ENCODE results near the gene ADAP1. TPM values are rescaled to one million over a fixed set of nuclear protein-coding genes. Genes with fewer than 3 reads are reported as not detected.

Gene ADAP1
- total RNA-seq, 2 experiments from 2014 or later: 2.4 to 7.0 TPM

DNA sequence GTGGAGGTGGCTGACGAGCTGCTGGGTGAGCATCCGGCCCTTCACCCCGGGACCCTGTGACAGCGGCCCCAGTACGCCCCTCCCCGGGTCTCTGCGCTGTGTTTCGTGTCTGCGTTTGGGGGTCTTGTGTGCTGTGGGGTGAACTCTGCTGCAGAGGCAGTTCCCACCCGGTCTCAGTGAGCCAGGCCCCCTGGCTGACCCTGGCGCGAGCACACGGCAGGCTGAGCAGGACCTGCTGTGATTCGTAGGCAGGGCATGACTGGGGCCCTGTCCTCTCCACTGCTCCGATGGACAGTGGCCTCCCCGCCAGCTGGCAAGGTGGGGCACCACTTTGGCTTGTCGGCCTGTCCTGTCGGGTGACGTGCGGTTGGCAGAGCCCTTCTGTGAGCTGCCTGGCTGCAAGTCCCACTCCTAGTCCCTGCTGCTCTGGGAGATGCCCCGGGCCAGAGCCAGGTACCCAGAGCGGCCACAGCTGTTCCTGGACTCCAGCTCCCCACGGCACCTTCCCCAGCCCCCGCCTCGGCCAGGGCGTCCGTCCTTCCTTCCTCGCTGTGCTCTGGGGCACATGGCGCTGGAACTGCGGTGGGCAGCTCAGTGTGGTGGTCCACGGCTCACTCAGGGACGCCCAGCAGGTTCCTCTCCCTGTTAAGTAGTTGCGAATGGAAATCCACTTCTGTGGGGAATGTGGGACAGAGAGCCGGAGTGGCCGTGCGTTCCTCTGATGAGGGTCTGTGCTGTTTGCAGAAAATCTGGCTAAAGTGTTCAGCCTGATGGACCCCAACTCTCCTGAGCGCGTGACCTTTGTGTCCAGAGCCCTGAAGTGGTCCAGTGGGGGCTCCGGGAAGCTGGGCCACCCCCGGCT is 67.6 kb downstream of the ADAP1 start:
- Histone ChIP-seq H3K9me3 (ENCODE audit: low read length) (no peaks in the 10 kb centered on the region), H3K4me1 (ENCODE audit: insufficient read depth, low read length, poor library complexity, severe bottlenecking) (no peaks in the 10 kb centered on the region), H4K20me1 (ENCODE audit: insufficient read depth, low read length) (no peaks in the 10 kb centered on the region), H2AFZ (ENCODE audit: low read length) (no peak overlapping the region), H3K79me2 (ENCODE audit: insufficient read depth, low read depth, low read length) (peaks cover 37% of the 10 kb centered on the region), H3K4me2 (ENCODE audit: low read length) (no peak overlapping the region), H3K4me3 (ENCODE audit: low read depth, low read length, poor library complexity, severe bottlenecking) (no peak overlapping the region), H3K9me2 (ENCODE audit: insufficient read depth, low read length) (no peaks in the 10 kb centered on the region), H3K27ac (ENCODE audit: low read depth, low read length, poor library complexity, severe bottlenecking) (no peak overlapping the region), H3K36me3 (ENCODE audit: insufficient read depth, low read length) (peaks cover 65% of the 10 kb centered on the region)
- TF ChIP-seq EZH2phosphoT487 (IDR thresholded peaks at IDR 0.05; ENCODE audit: borderline replicate concordance, low read depth, low read length): no peak
- TF ChIP-seq, protein P1, sequence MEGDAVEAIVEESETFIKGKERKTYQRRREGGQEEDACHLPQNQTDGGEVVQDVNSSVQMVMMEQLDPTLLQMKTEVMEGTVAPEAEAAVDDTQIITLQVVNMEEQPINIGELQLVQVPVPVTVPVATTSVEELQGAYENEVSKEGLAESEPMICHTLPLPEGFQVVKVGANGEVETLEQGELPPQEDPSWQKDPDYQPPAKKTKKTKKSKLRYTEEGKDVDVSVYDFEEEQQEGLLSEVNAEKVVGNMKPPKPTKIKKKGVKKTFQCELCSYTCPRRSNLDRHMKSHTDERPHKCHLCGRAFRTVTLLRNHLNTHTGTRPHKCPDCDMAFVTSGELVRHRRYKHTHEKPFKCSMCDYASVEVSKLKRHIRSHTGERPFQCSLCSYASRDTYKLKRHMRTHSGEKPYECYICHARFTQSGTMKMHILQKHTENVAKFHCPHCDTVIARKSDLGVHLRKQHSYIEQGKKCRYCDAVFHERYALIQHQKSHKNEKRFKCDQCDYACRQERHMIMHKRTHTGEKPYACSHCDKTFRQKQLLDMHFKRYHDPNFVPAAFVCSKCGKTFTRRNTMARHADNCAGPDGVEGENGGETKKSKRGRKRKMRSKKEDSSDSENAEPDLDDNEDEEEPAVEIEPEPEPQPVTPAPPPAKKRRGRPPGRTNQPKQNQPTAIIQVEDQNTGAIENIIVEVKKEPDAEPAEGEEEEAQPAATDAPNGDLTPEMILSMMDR (conservative IDR thresholded peaks at IDR 0.05; ENCODE audit: low read length): no peak
- ChIA-PET POLR2A (no interaction called here), CTCF (ENCODE audit: unreplicated experiment) (no interaction called here)
- BruUV-seq (replicated peaks): no TSS peak
- no peak for DNase-seq (ENCODE audit: low spot score)
- intact Hi-C loops (cut with micrococcal nuclease; ENCODE audit: unreplicated experiment): no loop called here

DNA sequence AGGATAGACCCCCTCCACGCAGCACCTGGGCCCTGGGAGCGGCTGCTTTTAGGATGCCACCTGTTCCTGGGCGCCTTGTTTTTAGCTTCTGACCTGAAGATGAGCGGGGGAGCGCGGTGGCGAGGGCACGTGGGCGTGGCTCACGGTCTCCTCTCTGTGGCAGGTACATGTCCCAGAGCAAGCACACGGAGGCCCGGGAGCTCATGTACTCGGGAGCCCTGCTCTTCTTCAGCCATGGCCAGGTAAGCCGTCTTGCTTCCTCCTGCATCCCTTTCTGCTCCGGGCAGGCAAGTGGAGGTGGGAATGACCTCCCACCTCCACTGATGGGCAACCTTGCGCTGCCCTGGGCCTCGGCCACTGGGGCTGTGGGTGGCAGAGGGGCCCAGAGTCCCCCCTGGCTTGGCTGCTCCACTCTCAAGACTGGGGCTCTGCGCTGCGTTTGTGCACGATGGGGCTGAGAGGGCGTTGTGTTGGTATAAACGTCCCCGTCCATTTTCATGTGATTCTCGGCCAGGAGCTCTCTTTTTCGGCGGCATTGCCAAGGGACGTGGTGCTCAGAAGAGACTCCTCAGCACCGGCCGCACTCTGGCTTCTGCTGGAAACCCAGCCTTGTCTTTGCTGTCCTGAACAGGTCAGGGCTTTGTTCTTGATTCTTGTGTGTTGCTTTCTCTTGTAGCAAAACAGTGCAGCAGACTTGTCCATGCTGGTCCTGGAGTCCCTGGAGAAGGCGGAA is 68.4 kb downstream of the ADAP1 start:
- CTCF ChIA-PET (ENCODE audit: unreplicated experiment): no interaction called here
- H3K36me3 ChIP-seq (ENCODE audit: insufficient read depth, low read length): peaks cover 61% of the 10 kb centered on the region
- H4K20me1 ChIP-seq (ENCODE audit: insufficient read depth, low read length): no peaks in the 10 kb centered on the region
- no peaks in the 10 kb centered on the region for H3K9me2 ChIP-seq (ENCODE audit: insufficient read depth, low read length)
- TF ChIP-seq, protein P1 (conservative IDR thresholded peaks at IDR 0.05; ENCODE audit: low read length): no peak
- no peak for TF ChIP-seq EZH2phosphoT487 (IDR thresholded peaks at IDR 0.05; ENCODE audit: borderline replicate concordance, low read depth, low read length)
- intact Hi-C loops (cut with micrococcal nuclease; ENCODE audit: unreplicated experiment): no loop called here
- BruUV-seq (replicated peaks): no TSS peak
- H3K9me3 ChIP-seq (ENCODE audit: low read length): no peaks in the 10 kb centered on the region
- POLR2A ChIA-PET: no interaction called here
- H3K4me1 ChIP-seq (ENCODE audit: insufficient read depth, low read length, poor library complexity, severe bottlenecking): no peaks in the 10 kb centered on the region
- no peak overlapping the region for H3K27ac ChIP-seq (ENCODE audit: low read depth, low read length, poor library complexity, severe bottlenecking)
- H2AFZ ChIP-seq (ENCODE audit: low read length): no peak overlapping the region
- H3K4me2 ChIP-seq (ENCODE audit: low read length): no peak overlapping the region
- peaks cover 45% of the 10 kb centered on the region for H3K79me2 ChIP-seq (ENCODE audit: insufficient read depth, low read depth, low read length)
- no peak for DNase-seq (ENCODE audit: low spot score)
- no peak overlapping the region for H3K4me3 ChIP-seq (ENCODE audit: low read depth, low read length, poor library complexity, severe bottlenecking)

Measured in OCI-LY7 (cell line).